ENCODE data around the gene STK24. TPM values are rescaled to one million over a fixed set of nuclear protein-coding genes. Genes with fewer than 3 reads are reported as not detected.

The STK24 gene
- total RNA-seq, 1 donor, result 86.5 TPM

- Histone ChIP-seq H3K9me3 (ENCODE audit: low read depth, low read length) (no peaks in the 10 kb centered on the region), H3K27me3 (ENCODE audit: insufficient read depth, low read length) (no peaks in the 10 kb centered on the region), H3K4me3 (ENCODE audit: low read length) (no peak overlapping the region), H3K4me1 (ENCODE audit: insufficient read depth, low read length) (peaks cover 45% of the 10 kb centered on the region)
Observed at GRCh38 chr13:98520674-98521449, 56.0 kb downstream of the STK24 start.

DNA sequence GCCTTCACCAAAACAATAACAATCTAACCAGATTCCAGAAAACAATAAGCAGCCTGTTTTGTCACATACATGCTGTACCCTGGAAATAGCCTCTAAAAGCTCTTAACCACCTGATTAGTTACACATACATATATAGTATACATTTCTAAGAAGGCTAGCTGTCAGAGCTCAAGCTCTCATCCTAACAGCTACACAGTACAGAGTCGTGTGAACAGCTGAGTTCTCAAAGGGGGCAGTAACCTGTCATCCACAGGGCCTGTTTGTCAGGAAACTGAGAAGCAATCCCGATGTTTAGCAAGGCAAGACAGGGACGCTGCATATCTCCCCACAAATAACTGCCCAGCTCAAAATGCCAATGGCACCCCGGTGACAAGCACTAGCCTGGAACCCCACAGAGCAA is 56.9 kb downstream of the STK24 start:
- no peaks in the 10 kb centered on the region for H3K27me3 ChIP-seq (ENCODE audit: insufficient read depth, low read length)
- H3K4me1 ChIP-seq (ENCODE audit: insufficient read depth, low read length), result peaks cover 36% of the 10 kb centered on the region
- no peak overlapping the region for H3K4me3 ChIP-seq (ENCODE audit: low read length)
- no peaks in the 10 kb centered on the region for H3K9me3 ChIP-seq (ENCODE audit: low read depth, low read length)

- H3K27me3 ChIP-seq (ENCODE audit: insufficient read depth, low read length), result no peaks in the 10 kb centered on the region
- H3K4me1 ChIP-seq (ENCODE audit: insufficient read depth, low read length), result peaks cover 16% of the 10 kb centered on the region
- H3K9me3 ChIP-seq (ENCODE audit: low read depth, low read length), result no peaks in the 10 kb centered on the region
- H3K4me3 ChIP-seq (ENCODE audit: low read length), result no peak overlapping the region
Observed at GRCh38 chr13:98517576-98518310, 59.2 kb downstream of the STK24 start.

- no peak overlapping the region for H3K4me3 ChIP-seq (ENCODE audit: low read length)
- H3K27me3 ChIP-seq (ENCODE audit: insufficient read depth, low read length), result no peaks in the 10 kb centered on the region
- no peaks in the 10 kb centered on the region for H3K9me3 ChIP-seq (ENCODE audit: low read depth, low read length)
- peaks cover 17% of the 10 kb centered on the region for H3K4me1 ChIP-seq (ENCODE audit: insufficient read depth, low read length)
Observed at GRCh38 chr13:98515818-98516465, 61.0 kb downstream of the STK24 start.

- Histone ChIP-seq H3K9me3 (ENCODE audit: low read depth, low read length) (no peaks in the 10 kb centered on the region), H3K27me3 (ENCODE audit: insufficient read depth, low read length) (no peaks in the 10 kb centered on the region), H3K4me1 (ENCODE audit: insufficient read depth, low read length) (peaks cover 34% of the 10 kb centered on the region), H3K4me3 (ENCODE audit: low read length) (no peak overlapping the region)
Observed at GRCh38 chr13:98514288-98514687, 62.6 kb downstream of the STK24 start.

GRCh38 chr13:98513837-98514236 is 63.1 kb downstream of the STK24 start:
- no peaks in the 10 kb centered on the region for H3K9me3 ChIP-seq (ENCODE audit: low read depth, low read length)
- no peak overlapping the region for H3K4me3 ChIP-seq (ENCODE audit: low read length)
- H3K4me1 ChIP-seq (ENCODE audit: insufficient read depth, low read length), result peaks cover 36% of the 10 kb centered on the region
- no peaks in the 10 kb centered on the region for H3K27me3 ChIP-seq (ENCODE audit: insufficient read depth, low read length)

- Histone ChIP-seq H3K4me3 (ENCODE audit: low read length) (no peak overlapping the region), H3K9me3 (ENCODE audit: low read depth, low read length) (no peaks in the 10 kb centered on the region), H3K4me1 (ENCODE audit: insufficient read depth, low read length) (peaks cover 44% of the 10 kb centered on the region), H3K27me3 (ENCODE audit: insufficient read depth, low read length) (no peaks in the 10 kb centered on the region)
Observed at GRCh38 chr13:98512774-98513665, 63.9 kb downstream of the STK24 start.

GRCh38 chr13:98511435-98511834 is 65.5 kb downstream of the STK24 start:
- no peaks in the 10 kb centered on the region for H3K9me3 ChIP-seq (ENCODE audit: low read depth, low read length)
- H3K27me3 ChIP-seq (ENCODE audit: insufficient read depth, low read length), result no peaks in the 10 kb centered on the region
- H3K4me1 ChIP-seq (ENCODE audit: insufficient read depth, low read length), result peaks cover 53% of the 10 kb centered on the region
- H3K4me3 ChIP-seq (ENCODE audit: low read length), result no peak overlapping the region

- Histone ChIP-seq H3K4me1 (ENCODE audit: insufficient read depth, low read length) (peaks cover 59% of the 10 kb centered on the region), H3K27me3 (ENCODE audit: insufficient read depth, low read length) (no peaks in the 10 kb centered on the region), H3K4me3 (ENCODE audit: low read length) (no peak overlapping the region), H3K9me3 (ENCODE audit: low read depth, low read length) (no peaks in the 10 kb centered on the region)
Observed at GRCh38 chr13:98510156-98510509, 66.8 kb downstream of the STK24 start.

DNA sequence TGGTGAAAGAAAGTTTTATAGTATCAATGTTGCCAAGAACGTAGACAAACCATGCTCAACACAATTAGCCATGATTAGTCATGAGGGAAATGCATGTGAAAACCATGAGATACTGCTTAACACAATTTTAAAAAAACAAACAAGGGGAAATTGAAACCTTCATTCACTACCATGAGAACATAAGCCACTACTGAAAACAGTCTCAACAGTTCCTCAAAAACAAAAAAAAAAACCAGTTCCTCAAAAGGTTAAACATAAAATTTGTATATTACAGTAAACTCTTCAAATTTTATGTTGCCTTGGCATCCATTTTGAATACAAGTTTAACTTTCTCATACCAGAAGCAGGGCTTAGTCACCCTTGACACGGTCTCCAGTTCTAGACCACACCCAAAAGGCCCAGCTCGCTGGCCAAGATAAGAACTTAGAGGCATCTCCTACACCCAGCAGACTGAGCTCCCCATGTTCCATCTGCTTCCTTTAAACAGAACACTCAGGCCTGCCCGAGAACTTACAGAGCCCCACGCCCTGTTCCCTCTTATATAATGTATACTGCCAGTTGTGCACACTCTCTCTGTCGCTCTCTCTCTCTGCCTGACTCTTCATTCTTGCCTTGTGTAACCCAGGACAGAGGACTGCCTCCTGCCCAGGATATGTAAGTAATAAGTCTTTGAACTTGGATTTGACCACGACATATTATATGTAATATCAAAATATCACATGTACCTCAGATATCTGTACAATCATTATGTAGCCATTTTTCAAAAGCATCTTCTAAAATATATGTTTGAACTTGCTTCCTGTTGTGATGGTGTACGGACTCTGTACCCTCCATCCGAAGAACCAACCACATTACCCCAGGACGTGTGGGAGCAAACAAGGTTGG is 67.4 kb downstream of the STK24 start:
- no peak overlapping the region for H3K4me3 ChIP-seq (ENCODE audit: low read length)
- no peaks in the 10 kb centered on the region for H3K27me3 ChIP-seq (ENCODE audit: insufficient read depth, low read length)
- H3K9me3 ChIP-seq (ENCODE audit: low read depth, low read length), result no peaks in the 10 kb centered on the region
- H3K4me1 ChIP-seq (ENCODE audit: insufficient read depth, low read length), result peaks cover 64% of the 10 kb centered on the region

- H3K27me3 ChIP-seq (ENCODE audit: insufficient read depth, low read length), result no peaks in the 10 kb centered on the region
- H3K4me3 ChIP-seq (ENCODE audit: low read length), result no peak overlapping the region
- no peaks in the 10 kb centered on the region for H3K9me3 ChIP-seq (ENCODE audit: low read depth, low read length)
- peaks cover 72% of the 10 kb centered on the region for H3K4me1 ChIP-seq (ENCODE audit: insufficient read depth, low read length)
Observed at GRCh38 chr13:98508685-98509084, 68.2 kb downstream of the STK24 start.

GRCh38 chr13:98508280-98508679 is 68.6 kb downstream of the STK24 start:
- Histone ChIP-seq H3K4me1 (ENCODE audit: insufficient read depth, low read length) (peaks cover 76% of the 10 kb centered on the region), H3K4me3 (ENCODE audit: low read length) (no peak overlapping the region), H3K9me3 (ENCODE audit: low read depth, low read length) (no peaks in the 10 kb centered on the region), H3K27me3 (ENCODE audit: insufficient read depth, low read length) (no peaks in the 10 kb centered on the region)

DNA sequence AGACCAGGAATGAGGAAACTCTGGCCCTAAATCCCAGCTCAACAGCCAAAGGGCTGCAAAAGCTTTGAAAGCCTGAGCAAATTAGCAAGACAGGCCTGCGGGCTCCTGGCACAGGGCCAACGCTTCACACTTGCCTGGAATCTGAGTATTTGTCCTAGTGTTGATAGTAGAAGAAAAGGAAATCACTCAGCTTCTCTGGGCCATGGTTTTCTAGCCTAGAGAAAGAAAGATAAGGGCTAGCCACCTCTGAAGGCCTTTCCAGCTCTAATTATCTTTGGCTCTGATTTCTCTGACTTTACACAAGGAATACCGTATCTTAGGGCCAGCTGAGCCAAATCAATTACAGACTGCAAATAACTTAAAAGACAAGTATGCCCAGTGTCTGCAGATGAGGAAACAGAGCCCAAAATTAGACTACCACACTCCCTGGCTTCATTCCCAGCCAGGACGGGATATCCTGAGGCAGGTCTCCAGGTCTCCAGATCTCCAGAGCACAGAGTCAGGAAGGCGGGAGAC is 69.6 kb downstream of the STK24 start:
- peaks cover 78% of the 10 kb centered on the region for H3K4me1 ChIP-seq (ENCODE audit: insufficient read depth, low read length)
- H3K4me3 ChIP-seq (ENCODE audit: low read length), result no peak overlapping the region
- H3K9me3 ChIP-seq (ENCODE audit: low read depth, low read length), result no peaks in the 10 kb centered on the region
- no peaks in the 10 kb centered on the region for H3K27me3 ChIP-seq (ENCODE audit: insufficient read depth, low read length)
